GM12878 (cell line): ENCODE data around the gene CXCL6.

Source experiments
- ATF3 ChIP-seq: IDR thresholded peaks from 2 replicates; pipeline ENCODE4 v1.6.1; 2011; ENCODE audit warnings: low read depth, mild to moderate bottlenecking, low read length, moderate library complexity, borderline replicate concordance; ENCODE audit errors: extremely low read depth
- BRCA1 ChIP-seq: IDR thresholded peaks from 2 replicates; pipeline ENCODE4 v1.6.1; 2011; ENCODE audit warnings: low read depth, low read length, improper control_type of control experiment
- CBFB ChIP-seq: IDR thresholded peaks from 2 replicates; pipeline ENCODE4 v1.6.1; 2016; ENCODE audit warnings: antibody characterized with exemption, low read depth
- EP300 ChIP-seq, 2 experiments: fragments of 150-350 bp in 1 of 2; IDR thresholded peaks; 2 replicates each; pipeline ENCODE4 v1.6.1; 2011 to 2012; ENCODE audit warnings: low read depth in 2 of 2, low read length in 2 of 2, borderline replicate concordance in 1 of 2, improper control_type of control experiment in 1 of 2, inconsistent platforms in 1 of 2; ENCODE audit not compliant: control insufficient read depth in 1 of 2
- GATAD2B ChIP-seq: fragments of 450-650 bp; conservative IDR thresholded peaks from 2 replicates; pipeline ENCODE4 v1.6.1; 2017; ENCODE audit warnings: low read depth, mild to moderate bottlenecking, moderate library complexity
- MEF2B ChIP-seq: fragments of 450-650 bp; IDR thresholded peaks from 2 replicates; pipeline ENCODE4 v1.6.1; 2018; ENCODE audit warnings: mild to moderate bottlenecking, moderate library complexity; ENCODE audit not compliant: partially characterized antibody, poor library complexity, severe bottlenecking
- MTA3 ChIP-seq: IDR thresholded peaks from 2 replicates; pipeline ENCODE4 v1.6.1; 2012; ENCODE audit warnings: low read length, inconsistent platforms, borderline replicate concordance
- MXI1 ChIP-seq: fragments of 150-350 bp; IDR thresholded peaks from 2 replicates; pipeline ENCODE4 v1.6.1; 2011; ENCODE audit warnings: low read depth, mild to moderate bottlenecking, inconsistent platforms, low read length, improper control_type of control experiment
- PKNOX1 ChIP-seq: fragments of 450-650 bp; IDR thresholded peaks from 2 replicates; pipeline ENCODE4 v1.6.1; 2016; ENCODE audit warnings: mild to moderate bottlenecking
- POLR2A ChIP-seq: IDR thresholded peaks from 2 replicates; pipeline ENCODE4 v1.6.1; 2011; ENCODE audit warnings: low read depth, mild to moderate bottlenecking, low read length
- POLR2AphosphoS5 ChIP-seq: IDR thresholded peaks from 2 replicates; pipeline ENCODE4 v1.6.1; 2011; ENCODE audit warnings: mild to moderate bottlenecking, low read length, inconsistent platforms
- ZNF592 ChIP-seq: fragments of 450-650 bp; IDR thresholded peaks from 2 replicates; pipeline ENCODE4 v1.6.1; 2017; ENCODE audit warnings: mild to moderate bottlenecking, moderate library complexity
- TF ChIP-seq, protein P1 (sequence below), 3 experiments: IDR thresholded peaks in 2 of 3; conservative IDR thresholded peaks in 1 of 3; 2 replicates each; pipeline ENCODE4 v1.5.1; 2011; ENCODE audit warnings: low read depth in 3 of 3, low read length in 3 of 3, mild to moderate bottlenecking in 3 of 3, control low read depth in 2 of 3, moderate library complexity in 2 of 3, inconsistent platforms in 1 of 3, mixed read lengths in 1 of 3; ENCODE audit not compliant: control insufficient read depth in 2 of 3, insufficient read depth in 1 of 3; ENCODE audit errors: extremely low read depth in 1 of 3
- TF ChIP-seq, protein P2 (sequence below): IDR thresholded peaks from 2 replicates; pipeline ENCODE4 v1.6.1; 2012; ENCODE audit warnings: low read depth, low read length, improper control_type of control experiment

- TF ChIP-seq POLR2AphosphoS5 (no peak), ATF3 (no peak), ZNF592 (no peak), MTA3 (no peak), MEF2B (no peak), CBFB (no peak), MXI1 (no peak), PKNOX1 (no peak), EP300 (IDR thresholded peaks at IDR 0.05; ENCODE audit: borderline replicate concordance in 1 of 2, control insufficient read depth in 1 of 2, low read depth in 2 of 2, low read length in 2 of 2) (no peak), GATAD2B (no peak), BRCA1 (no peak), POLR2A (no peak)
- TF ChIP-seq, protein P1, sequence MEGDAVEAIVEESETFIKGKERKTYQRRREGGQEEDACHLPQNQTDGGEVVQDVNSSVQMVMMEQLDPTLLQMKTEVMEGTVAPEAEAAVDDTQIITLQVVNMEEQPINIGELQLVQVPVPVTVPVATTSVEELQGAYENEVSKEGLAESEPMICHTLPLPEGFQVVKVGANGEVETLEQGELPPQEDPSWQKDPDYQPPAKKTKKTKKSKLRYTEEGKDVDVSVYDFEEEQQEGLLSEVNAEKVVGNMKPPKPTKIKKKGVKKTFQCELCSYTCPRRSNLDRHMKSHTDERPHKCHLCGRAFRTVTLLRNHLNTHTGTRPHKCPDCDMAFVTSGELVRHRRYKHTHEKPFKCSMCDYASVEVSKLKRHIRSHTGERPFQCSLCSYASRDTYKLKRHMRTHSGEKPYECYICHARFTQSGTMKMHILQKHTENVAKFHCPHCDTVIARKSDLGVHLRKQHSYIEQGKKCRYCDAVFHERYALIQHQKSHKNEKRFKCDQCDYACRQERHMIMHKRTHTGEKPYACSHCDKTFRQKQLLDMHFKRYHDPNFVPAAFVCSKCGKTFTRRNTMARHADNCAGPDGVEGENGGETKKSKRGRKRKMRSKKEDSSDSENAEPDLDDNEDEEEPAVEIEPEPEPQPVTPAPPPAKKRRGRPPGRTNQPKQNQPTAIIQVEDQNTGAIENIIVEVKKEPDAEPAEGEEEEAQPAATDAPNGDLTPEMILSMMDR (IDR thresholded peaks at IDR 0.05 in 2 of 3, conservative IDR thresholded peaks at IDR 0.05 in 1 of 3; ENCODE audit: control insufficient read depth in 2 of 3, extremely low read depth in 1 of 3, insufficient read depth in 1 of 3, low read depth in 3 of 3, low read length in 3 of 3): no peak
- TF ChIP-seq, protein P2, sequence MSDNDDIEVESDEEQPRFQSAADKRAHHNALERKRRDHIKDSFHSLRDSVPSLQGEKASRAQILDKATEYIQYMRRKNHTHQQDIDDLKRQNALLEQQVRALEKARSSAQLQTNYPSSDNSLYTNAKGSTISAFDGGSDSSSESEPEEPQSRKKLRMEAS: no peak
Measured at GRCh38 chr4:73800206-73800605, 36.3 kb upstream of the CXCL6 start.
